HG02588 (cell line): ENCODE measurements around the gene SPOCK1.
"Not testable (repeated sequence)": the region's sequence is repeated elsewhere in the genome, so short reads cannot be mapped to it uniquely, and the experiment has no call there.

Source experiments
- ATAC-seq: cut with Tn5 transposase; IDR thresholded peaks from one replicate; pipeline ENCODE4 v1.9.1; 2021; ENCODE audit warnings: mild to moderate bottlenecking, moderate library complexity; ENCODE audit not compliant: unreplicated experiment

The SPOCK1 gene

GRCh38 chr5:136999787-137000186, 499.3 kb downstream of the SPOCK1 start:
- no peak for ATAC-seq

GRCh38 chr5:136998854-136999357, 500.2 kb downstream of the SPOCK1 start:
- ATAC-seq: no peak

DNA sequence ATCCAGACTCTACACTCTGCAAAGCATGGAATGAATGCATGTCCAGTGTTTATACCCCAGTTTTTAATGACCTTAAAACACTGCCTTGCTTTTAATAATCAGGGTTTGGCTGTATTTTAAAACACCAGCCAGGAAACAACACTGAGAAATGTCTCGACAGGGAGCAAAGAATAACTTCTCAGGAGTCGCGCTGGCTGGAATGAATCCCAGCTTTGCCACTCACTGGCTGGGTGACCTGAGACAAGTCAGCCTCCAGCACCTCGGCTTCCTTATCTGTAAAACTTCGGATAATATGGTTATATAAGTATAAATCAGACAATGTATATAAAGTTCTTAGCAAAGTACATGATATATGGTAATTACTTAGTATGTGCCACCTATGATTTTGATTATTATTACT, 505.0 kb downstream of the SPOCK1 start:
- no peak for ATAC-seq

- no peak for ATAC-seq
Measured at GRCh38 chr5:136992796-136993489, 506.2 kb downstream of the SPOCK1 start.

DNA sequence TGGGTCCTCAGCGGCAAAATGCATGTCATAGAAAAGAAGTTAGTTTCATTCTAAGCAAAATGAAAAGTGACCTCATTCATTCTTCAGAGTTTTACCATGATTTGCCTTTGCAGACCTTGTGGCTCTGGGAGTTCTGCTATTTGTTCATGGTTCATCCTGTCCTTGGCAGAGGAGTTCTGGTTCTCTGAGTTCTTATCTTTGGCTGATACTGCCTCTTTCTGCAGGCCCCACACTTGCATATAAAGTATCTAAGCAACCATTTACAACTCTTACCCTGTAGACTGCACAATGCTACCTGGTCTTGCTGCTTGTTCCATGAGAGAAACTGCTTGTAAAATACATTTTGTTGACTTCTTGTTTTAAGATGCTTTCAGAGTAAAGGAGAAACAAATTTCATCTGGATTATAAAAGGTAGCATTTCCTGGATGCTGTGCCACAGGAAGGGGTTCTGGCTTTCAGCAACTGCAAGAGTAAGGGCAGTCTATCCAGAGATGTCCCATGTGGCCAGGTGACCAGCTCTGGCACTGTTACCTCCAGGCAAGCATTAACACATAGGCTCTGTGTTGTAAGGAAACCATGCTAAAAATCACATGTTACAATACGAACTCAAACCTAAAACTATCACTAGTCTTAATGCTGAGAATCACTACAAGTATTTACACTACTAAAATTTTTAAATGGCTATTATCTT, 513.2 kb downstream of the SPOCK1 start:
- no peak for ATAC-seq

- no peak for ATAC-seq
Measured at GRCh38 chr5:136984772-136985446, 514.2 kb downstream of the SPOCK1 start.

DNA sequence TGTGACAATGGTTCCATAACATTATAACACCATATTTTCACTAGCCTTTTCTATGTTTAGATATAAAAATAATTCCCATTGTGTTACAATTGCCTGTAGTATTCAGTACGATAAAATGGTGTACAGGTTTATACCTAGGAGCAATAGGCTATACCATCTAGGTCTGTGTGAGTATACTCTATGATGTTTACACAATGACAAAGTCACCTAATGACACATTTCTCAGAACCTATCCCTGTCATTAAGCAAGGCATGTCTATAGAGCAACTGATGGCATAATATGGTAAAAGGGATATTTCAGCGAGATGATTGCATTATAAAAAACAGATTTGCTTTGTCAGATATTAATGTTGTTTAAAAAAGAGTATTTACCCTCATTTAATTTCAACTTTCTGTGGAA, 517.2 kb downstream of the SPOCK1 start:
- no peak for ATAC-seq

GRCh38 chr5:136979131-136979530, 520.0 kb downstream of the SPOCK1 start:
- ATAC-seq: no peak

- ATAC-seq: no peak
Measured at GRCh38 chr5:136963504-136963903, 535.6 kb downstream of the SPOCK1 start.

DNA sequence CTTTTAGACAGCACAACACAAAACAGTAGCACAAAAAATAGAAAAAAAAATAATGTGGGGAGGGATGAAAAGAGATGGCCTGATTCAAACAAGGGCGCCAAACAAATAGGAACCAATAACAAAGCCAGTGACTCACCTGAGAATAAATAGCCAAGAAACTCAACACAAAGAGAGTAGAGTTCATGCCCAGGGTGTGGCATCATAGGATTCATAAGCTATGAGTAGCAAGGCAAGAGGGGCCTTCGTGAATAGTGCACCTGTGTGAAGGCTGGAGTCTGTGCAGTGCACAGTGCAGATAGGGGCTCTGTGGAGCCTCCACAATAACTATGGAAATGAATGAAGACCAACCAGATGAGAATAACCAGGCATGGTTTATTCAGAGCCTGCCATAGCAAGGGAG, 541.7 kb downstream of the SPOCK1 start:
- ATAC-seq: no peak

- ATAC-seq: not testable (repeated sequence)
Measured at GRCh38 chr5:136954142-136954541, 545.0 kb downstream of the SPOCK1 start.

DNA sequence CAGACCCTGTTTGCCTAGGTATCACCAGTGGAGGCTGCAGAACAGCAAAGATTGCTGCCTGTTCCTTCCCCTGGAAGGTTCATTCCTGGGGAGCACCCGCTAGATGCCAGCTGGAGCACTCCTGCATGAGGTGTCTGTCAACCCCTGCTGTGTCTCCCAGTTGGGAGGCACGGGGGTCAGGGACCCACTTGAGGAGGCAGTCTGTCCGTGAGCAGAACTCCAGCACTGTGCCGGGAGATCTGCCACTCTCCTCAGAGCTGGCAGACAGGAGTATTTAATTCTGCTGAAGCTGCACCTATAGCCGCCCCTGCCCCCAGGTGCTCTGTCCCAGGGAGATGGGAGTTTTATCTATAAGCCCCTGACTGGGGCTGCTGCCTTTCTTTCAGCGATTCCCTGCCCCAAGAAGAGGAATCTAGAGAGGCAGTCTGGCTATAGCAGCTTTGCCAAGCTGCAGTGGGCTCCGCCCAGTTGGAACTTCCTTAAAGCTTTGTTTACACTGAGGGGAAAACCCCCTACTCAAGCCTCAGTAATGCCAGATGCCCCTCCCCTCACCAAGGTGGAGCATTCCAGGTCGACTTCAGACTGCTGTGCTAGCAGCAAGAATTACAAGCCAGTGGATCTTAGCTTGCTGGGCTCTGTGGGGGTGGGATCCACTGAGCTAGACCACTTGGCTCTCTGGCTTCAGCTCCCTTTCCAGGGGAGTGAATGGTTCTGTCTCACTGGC, 545.6 kb downstream of the SPOCK1 start:
- not testable (repeated sequence) for ATAC-seq

DNA sequence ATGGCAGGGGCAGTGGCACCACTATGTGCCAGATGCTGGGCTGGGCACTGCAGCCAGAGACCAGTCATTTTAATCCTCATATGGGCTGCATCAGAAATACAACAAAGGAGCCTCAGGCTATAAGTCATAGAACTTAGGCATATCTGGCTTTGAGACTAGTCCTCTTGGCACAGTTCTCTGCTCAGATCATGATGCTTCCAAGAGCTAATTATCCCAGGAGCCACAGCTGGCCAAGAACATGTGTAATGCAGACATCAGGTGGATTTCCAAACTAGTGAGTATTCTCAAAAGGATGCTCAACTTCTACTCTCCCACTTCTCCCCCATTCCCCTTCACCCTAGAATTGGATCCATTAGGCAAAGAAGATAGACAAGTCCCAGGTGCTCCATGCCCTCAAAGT, 571.6 kb downstream of the SPOCK1 start:
- no peak for ATAC-seq

- no peak for ATAC-seq
Measured at GRCh38 chr5:136926073-136926472, 573.1 kb downstream of the SPOCK1 start.
